Measurements from ENCODE around the gene KRT15.

DNA sequence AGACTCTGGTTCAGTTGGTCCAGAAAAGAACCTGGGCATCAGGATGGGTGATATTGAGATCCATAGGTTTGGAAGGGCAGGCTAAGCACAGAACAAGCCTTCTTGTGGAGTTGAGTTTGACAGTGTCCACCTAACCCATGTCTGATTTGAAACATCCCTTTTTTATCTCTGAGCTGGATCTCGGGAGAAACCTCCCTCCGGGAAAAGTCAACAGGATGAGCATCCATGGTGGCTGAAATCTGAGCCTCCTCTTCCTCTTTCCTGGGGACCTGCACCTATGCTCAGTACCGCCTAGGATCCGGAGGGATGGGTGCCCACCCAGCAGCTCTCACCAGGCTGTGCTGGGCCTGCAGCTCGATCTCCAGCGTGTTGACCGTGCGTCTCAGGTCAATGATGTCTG is 54.9 kb downstream of the KRT15 start:
- TF ChIP-seq CTCF (IDR thresholded peaks at IDR 0.05; ENCODE audit: poor library complexity) (no peak), EZH2phosphoT487 (IDR thresholded peaks at IDR 0.05; ENCODE audit: low read depth, severe bottlenecking, unreplicated experiment) (no peak)
